H9 (cell line): ENCODE results near the gene EIF5A. TPM values are rescaled to one million over a fixed set of nuclear protein-coding genes. Genes with fewer than 3 reads are reported as not detected.

Experiments used
- DNase-seq: peaks from one replicate; pipeline ENCODE4 v3.0.0-alpha.2; 2017
- H2AFZ ChIP-seq: one replicate; pipeline ENCODE4 v1.6.1; 2013; ENCODE audit warnings: mild to moderate bottlenecking, low read length, control low read depth, moderate library complexity
- H2AK5ac ChIP-seq: 2 replicates; pipeline ENCODE4 v1.6.1; 2013; ENCODE audit warnings: low read length, control low read depth, mixed read lengths; ENCODE audit not compliant: insufficient read length
- H2BK120ac ChIP-seq: one replicate; pipeline ENCODE4 v1.6.1; 2013; ENCODE audit warnings: low read depth, mild to moderate bottlenecking, low read length, control low read depth, inconsistent platforms; ENCODE audit not compliant: poor library complexity, severe bottlenecking
- H2BK12ac ChIP-seq: 2 replicates; pipeline ENCODE4 v1.6.1; 2013; ENCODE audit warnings: low read length, control low read depth, mixed read lengths, low read depth; ENCODE audit not compliant: insufficient read length
- H2BK15ac ChIP-seq: 2 replicates; pipeline ENCODE4 v1.6.1; 2013; ENCODE audit warnings: low read depth, low read length, control low read depth
- H2BK20ac ChIP-seq: one replicate; pipeline ENCODE4 v1.6.1; 2013; ENCODE audit warnings: low read depth, mild to moderate bottlenecking, low read length, control low read depth, inconsistent platforms; ENCODE audit not compliant: poor library complexity, severe bottlenecking
- H2BK5ac ChIP-seq: 2 replicates; pipeline ENCODE4 v1.6.1; 2013; ENCODE audit warnings: low read length, control low read depth, mixed read lengths; ENCODE audit not compliant: insufficient read length
- H3K14ac ChIP-seq: 2 replicates; pipeline ENCODE4 v1.6.1; 2013; ENCODE audit warnings: low read length, control low read depth; ENCODE audit not compliant: insufficient read depth
- H3K18ac ChIP-seq: 2 replicates; pipeline ENCODE4 v1.6.1; 2013; ENCODE audit warnings: low read depth, mild to moderate bottlenecking, mixed read lengths, low read length, control low read depth; ENCODE audit not compliant: insufficient read length
- H3K23ac ChIP-seq: 2 replicates; pipeline ENCODE4 v1.6.1; 2013; ENCODE audit warnings: low read length, control low read depth, mixed read lengths, low read depth; ENCODE audit not compliant: insufficient read length
- H3K23me2 ChIP-seq: 2 replicates; pipeline ENCODE4 v1.6.1; 2013; ENCODE audit warnings: low read depth, mild to moderate bottlenecking, mixed read lengths, low read length, control low read depth; ENCODE audit not compliant: insufficient read length, poor library complexity, severe bottlenecking
- H3K27ac ChIP-seq: 2 replicates; pipeline ENCODE4 v1.5.1; 2013; ENCODE audit warnings: low read length, control low read depth, mixed read lengths, low read depth; ENCODE audit not compliant: insufficient read length
- H3K27me3 ChIP-seq: 2 replicates; pipeline ENCODE4 v1.6.1; 2013; ENCODE audit warnings: low read length, control low read depth, inconsistent platforms; ENCODE audit not compliant: insufficient read depth
- H3K4ac ChIP-seq: 2 replicates; pipeline ENCODE4 v1.6.1; 2013; ENCODE audit warnings: low read depth, mild to moderate bottlenecking, control low read depth, inconsistent platforms, low read length, moderate library complexity
- H3K4me1 ChIP-seq: 2 replicates; pipeline ENCODE4 v1.6.1; 2013; ENCODE audit warnings: low read length, control low read depth, inconsistent platforms; ENCODE audit not compliant: insufficient read depth
- H3K4me2 ChIP-seq: 2 replicates; pipeline ENCODE4 v1.6.1; 2013; ENCODE audit warnings: low read length, control low read depth, mixed read lengths; ENCODE audit not compliant: insufficient read length, insufficient read depth
- H3K56ac ChIP-seq: 2 replicates; pipeline ENCODE4 v1.6.1; 2013; ENCODE audit warnings: low read depth, mild to moderate bottlenecking, mixed read lengths, low read length, control low read depth; ENCODE audit not compliant: insufficient read length
- H3K79me1 ChIP-seq: 2 replicates; pipeline ENCODE4 v1.6.1; 2013; ENCODE audit warnings: low read depth, mild to moderate bottlenecking, moderate library complexity, low read length, control low read depth, inconsistent platforms; ENCODE audit not compliant: insufficient read depth, poor library complexity, severe bottlenecking
- H3K79me2 ChIP-seq: 2 replicates; pipeline ENCODE4 v1.6.1; 2013; ENCODE audit warnings: low read length, control low read depth, inconsistent platforms; ENCODE audit not compliant: insufficient read depth
- H3K9ac ChIP-seq: 2 replicates; pipeline ENCODE4 v1.6.1; 2013; ENCODE audit warnings: low read length, control low read depth, mixed read lengths; ENCODE audit not compliant: insufficient read length; ENCODE audit errors: extremely low read depth
- H3K9me3 ChIP-seq: one replicate; pipeline ENCODE4 v1.6.1; 2013; ENCODE audit warnings: low read depth, low read length, inconsistent platforms; ENCODE audit not compliant: control insufficient read depth
- H3T11ph ChIP-seq: one replicate; pipeline ENCODE4 v1.6.1; 2013; ENCODE audit warnings: mild to moderate bottlenecking, low read length, control low read depth, inconsistent platforms
- H4K20me1 ChIP-seq: one replicate; pipeline ENCODE4 v1.6.1; 2013; ENCODE audit not compliant: control insufficient read depth, insufficient read length, insufficient read depth
- H4K5ac ChIP-seq: 2 replicates; pipeline ENCODE4 v1.6.1; 2013; ENCODE audit warnings: low read depth, mild to moderate bottlenecking, mixed read lengths, low read length, control low read depth; ENCODE audit not compliant: insufficient read length
- H4K8ac ChIP-seq: replicated peaks from 2 replicates; pipeline ENCODE4 v1.6.1; 2013; ENCODE audit warnings: low read length, control low read depth, mixed read lengths, low read depth; ENCODE audit not compliant: insufficient read length
- H4K91ac ChIP-seq: 2 replicates; pipeline ENCODE4 v1.6.1; 2013; ENCODE audit warnings: low read depth, mild to moderate bottlenecking, moderate library complexity, mixed read lengths, low read length, control low read depth; ENCODE audit not compliant: insufficient read length
- H3K27ac Mint-ChIP-seq, 3 experiments: 2 replicates in 2 of 3; 3 replicates in 1 of 3; pipeline ENCODE4 v1.8.0; 2020 to 2021; ENCODE audit warnings: mixed read lengths in 3 of 3, mild to moderate bottlenecking in 1 of 3, moderate library complexity in 1 of 3
- H3K27me3 Mint-ChIP-seq: 2 replicates; pipeline ENCODE4 v1.8.0; 2021; ENCODE audit warnings: low read depth, mild to moderate bottlenecking, moderate library complexity, mixed read lengths
- H3K36me3 Mint-ChIP-seq, 3 experiments: 2 replicates in 2 of 3; 3 replicates in 1 of 3; pipeline ENCODE4 v1.8.0; 2020 to 2021; ENCODE audit warnings: low read depth in 3 of 3, mixed read lengths in 3 of 3; ENCODE audit not compliant: insufficient read depth in 1 of 3
- H3K4me1 Mint-ChIP-seq, 2 experiments: 2 replicates each; pipeline ENCODE4 v1.8.0; 2020; ENCODE audit warnings: mixed read lengths in 2 of 2
- H3K4me3 Mint-ChIP-seq, 2 experiments: 2 replicates in 1 of 2; 3 replicates in 1 of 2; pipeline ENCODE4 v1.8.0; 2020 to 2021; ENCODE audit warnings: mild to moderate bottlenecking in 2 of 2, mixed read lengths in 2 of 2, moderate library complexity in 1 of 2
- H3K9me3 Mint-ChIP-seq, 2 experiments: 2 replicates in 1 of 2; 3 replicates in 1 of 2; pipeline ENCODE4 v1.8.0; 2020; ENCODE audit warnings: mild to moderate bottlenecking in 2 of 2, mixed read lengths in 2 of 2, moderate library complexity in 1 of 2
- WGBS: extraction: QIAGEN DNeasy Blood & Tissue Kit; methylation state at CpG from one replicate; pipeline ENCODE4 v1.1.7; 2013; ENCODE audit warnings: missing lambda C conversion rate, low lambda C conversion rate, mixed read lengths; ENCODE audit not compliant: insufficient read length; ENCODE audit errors: extremely low coverage; 5-methylcytosine and 5-hydroxymethylcytosine counted together
- total RNA-seq: library from RNA; stranded (reverse); gene quantifications from 2 replicates; pipeline ENCODE4 v1.2.1, GENCODE V29; 2021
- TF ChIP-seq, protein P1 (sequence below): fragments of 200-600 bp; sonication (generic); conservative IDR thresholded peaks from 3 replicates; pipeline ENCODE4 v1.8.0; 2021; ENCODE audit warnings: antibody characterized with exemption, mild to moderate bottlenecking

Gene EIF5A
- total RNA-seq, 1 experiment from 2014 or later, result 978 TPM

DNA sequence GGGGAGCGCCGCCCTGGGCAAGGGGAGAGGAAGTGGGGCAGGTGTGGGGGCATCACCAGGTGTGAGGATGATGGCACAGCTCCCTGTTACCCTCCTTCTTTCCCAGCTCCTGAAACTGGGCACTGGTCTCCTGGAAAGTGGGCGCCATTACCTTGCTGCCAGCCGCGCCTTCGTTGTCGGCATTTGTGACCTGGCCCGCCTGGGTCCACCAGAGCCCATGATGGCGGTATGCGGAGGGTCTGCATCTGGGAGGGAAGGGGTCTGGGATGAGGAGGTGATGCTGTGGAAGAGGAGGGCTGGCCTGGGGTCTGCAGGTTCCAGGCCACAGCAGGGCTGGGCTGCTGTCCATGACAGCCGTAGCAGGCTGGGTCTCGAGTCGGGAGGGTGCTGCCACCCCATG, 34.4 kb downstream of the EIF5A start:
- Histone ChIP-seq H3K14ac (no peak overlapping the region), H4K91ac (no peak overlapping the region), H2AK5ac (no peak overlapping the region), H2BK15ac (no peak overlapping the region), H2AFZ (no peak overlapping the region), H3K18ac (no peak overlapping the region), H3K27ac (no peak overlapping the region), H3K23ac (no peak overlapping the region), H3T11ph (no peak overlapping the region), H3K23me2 (no peaks in the 10 kb centered on the region), H3K9me3 (no peaks in the 10 kb centered on the region), H3K27me3 (no peaks in the 10 kb centered on the region), H3K56ac (no peak overlapping the region), H3K4ac (no peak overlapping the region), H3K4me1 (peaks cover 4% of the 10 kb centered on the region; the same call in 1 of the 2 replicates), H3K9ac (no peak overlapping the region), H3K79me1 (no peaks in the 10 kb centered on the region), H2BK120ac (no peak overlapping the region), H2BK20ac (no peak overlapping the region), H2BK12ac (no peak overlapping the region), H2BK5ac (no peak overlapping the region), H4K20me1 (no peaks in the 10 kb centered on the region), H4K8ac (no peak overlapping the region), H3K4me2 (no peak overlapping the region), H3K79me2 (no peaks in the 10 kb centered on the region), H4K5ac (no peak overlapping the region)
- Mint-ChIP-seq H3K4me1 (peaks cover 6 to 10% of the 10 kb centered on the region in 2 experiments), H3K27ac (peak overlapping the region in 1 of 3 experiments; percentile 87; a peak in 1 of 7 replicates), H3K36me3 (peaks cover 0 to 2% (median 0%) of the 10 kb centered on the region in 3 experiments; a peak in 2 of 7 replicates), H3K9me3 (no peaks in the 10 kb centered on the region), H3K4me3 (no peak overlapping the region), H3K27me3 (no peaks in the 10 kb centered on the region; the same call in 1 of the 2 replicates)
- DNase-seq, result no peak
- no CpG with 5 or more reads among the region's 13 CpGs for WGBS
- TF ChIP-seq, protein P1, sequence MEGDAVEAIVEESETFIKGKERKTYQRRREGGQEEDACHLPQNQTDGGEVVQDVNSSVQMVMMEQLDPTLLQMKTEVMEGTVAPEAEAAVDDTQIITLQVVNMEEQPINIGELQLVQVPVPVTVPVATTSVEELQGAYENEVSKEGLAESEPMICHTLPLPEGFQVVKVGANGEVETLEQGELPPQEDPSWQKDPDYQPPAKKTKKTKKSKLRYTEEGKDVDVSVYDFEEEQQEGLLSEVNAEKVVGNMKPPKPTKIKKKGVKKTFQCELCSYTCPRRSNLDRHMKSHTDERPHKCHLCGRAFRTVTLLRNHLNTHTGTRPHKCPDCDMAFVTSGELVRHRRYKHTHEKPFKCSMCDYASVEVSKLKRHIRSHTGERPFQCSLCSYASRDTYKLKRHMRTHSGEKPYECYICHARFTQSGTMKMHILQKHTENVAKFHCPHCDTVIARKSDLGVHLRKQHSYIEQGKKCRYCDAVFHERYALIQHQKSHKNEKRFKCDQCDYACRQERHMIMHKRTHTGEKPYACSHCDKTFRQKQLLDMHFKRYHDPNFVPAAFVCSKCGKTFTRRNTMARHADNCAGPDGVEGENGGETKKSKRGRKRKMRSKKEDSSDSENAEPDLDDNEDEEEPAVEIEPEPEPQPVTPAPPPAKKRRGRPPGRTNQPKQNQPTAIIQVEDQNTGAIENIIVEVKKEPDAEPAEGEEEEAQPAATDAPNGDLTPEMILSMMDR, result no peak
